ENCODE data around the gene ZNF580. TPM values are rescaled to one million over a fixed set of nuclear protein-coding genes. Genes with fewer than 3 reads are reported as not detected.
A peak's percentile ranks its signal among the peaks of the same experiment; 100 is the strongest.

ZNF580 gene
- total RNA-seq, 1 experiment from 2014 or later = 22.8 TPM

- Histone ChIP-seq H3K79me2 (ENCODE audit: insufficient read depth, low read length) (peaks cover 19% of the 10 kb centered on the region; the same call in 1 of the 2 replicates), H3K4ac (ENCODE audit: low read depth, low read length) (no peak within 1 kb of the TSS), H3K18ac (ENCODE audit: insufficient read length, low read depth, low read length) (no peak within 1 kb of the TSS), H4K5ac (ENCODE audit: insufficient read length, low read depth, low read length) (no peak within 1 kb of the TSS), H4K8ac (replicated peaks; ENCODE audit: insufficient read length, low read depth, low read length) (no peak within 1 kb of the TSS), H2BK20ac (ENCODE audit: low read depth, low read length, poor library complexity, severe bottlenecking) (no peak within 1 kb of the TSS), H3K23ac (ENCODE audit: insufficient read length, low read depth, low read length) (no peak within 1 kb of the TSS), H3K27me3 (ENCODE audit: insufficient read depth, low read length) (no peaks in the 10 kb centered on the region), H2BK120ac (ENCODE audit: low read depth, low read length, poor library complexity, severe bottlenecking) (no peak within 1 kb of the TSS), H2AK5ac (ENCODE audit: insufficient read length, low read length) (no peak within 1 kb of the TSS), H2AFZ (ENCODE audit: low read length) (no peak within 1 kb of the TSS), H3K9me3 (ENCODE audit: control insufficient read depth, low read depth, low read length) (no peaks in the 10 kb centered on the region), H3K27ac (ENCODE audit: insufficient read length, low read depth, low read length) (no peak within 1 kb of the TSS), H3K4me2 (ENCODE audit: insufficient read depth, insufficient read length, low read length) (peak within 1 kb of the TSS; percentile 77), H2BK12ac (ENCODE audit: insufficient read length, low read depth, low read length) (no peak within 1 kb of the TSS), H4K20me1 (ENCODE audit: control insufficient read depth, insufficient read depth, insufficient read length) (no peaks in the 10 kb centered on the region), H2BK15ac (ENCODE audit: low read depth, low read length) (no peak within 1 kb of the TSS), H3T11ph (ENCODE audit: low read length) (no peak within 1 kb of the TSS), H3K14ac (ENCODE audit: insufficient read depth, low read length) (peak within 1 kb of the TSS; percentile 82), H3K4me1 (ENCODE audit: insufficient read depth, low read length) (no peaks in the 10 kb centered on the region), H3K56ac (ENCODE audit: insufficient read length, low read depth, low read length) (no peak within 1 kb of the TSS), H2BK5ac (ENCODE audit: insufficient read length, low read length) (no peak within 1 kb of the TSS), H3K9ac (ENCODE audit: extremely low read depth, insufficient read length, low read length) (peak within 1 kb of the TSS; percentile 21), H3K23me2 (ENCODE audit: insufficient read length, low read depth, low read length, poor library complexity, severe bottlenecking) (peaks cover 6% of the 10 kb centered on the region), H3K79me1 (ENCODE audit: insufficient read depth, low read depth, low read length, poor library complexity, severe bottlenecking) (peaks cover 12% of the 10 kb centered on the region), H4K91ac (ENCODE audit: insufficient read length, low read depth, low read length) (no peak within 1 kb of the TSS)
- Mint-ChIP-seq H3K36me3 (ENCODE audit: insufficient read depth in 1 of 3, low read depth in 3 of 3) (peaks cover 28 to 61% (median 56%) of the 10 kb centered on the region in 3 experiments; a peak in 6 of 7 replicates), H3K9me3 (no peaks in the 10 kb centered on the region; a peak in 1 of 5 replicates), H3K4me3 (peak within 1 kb of the TSS; percentile 94 to 98), H3K27ac (peak within 1 kb of the TSS; percentile 93 to 98 (median 98)), H3K27me3 (ENCODE audit: low read depth) (no peaks in the 10 kb centered on the region), H3K4me1 (peaks cover 41 to 48% of the 10 kb centered on the region in 2 experiments)
- DNase-seq = peak; percentile 98
- no CpG with 5 or more reads among the region's 101 CpGs for WGBS (ENCODE audit: extremely low coverage, insufficient read length, low lambda C conversion rate)
- TF ChIP-seq CTCF (conservative IDR thresholded peaks at IDR 0.05) = no peak
Observed at GRCh38 chr19:55674841-55675660, 34.2 kb downstream of the ZNF580 start, which contains the start of gene EPN1. Gene EPN1, plus strand, starts transcription at chr19:55675226. Its CDS starts 3,402 bp downstream, at chr19:55678628.
